H1 (cell line): ENCODE measurements around the gene CACNA2D3. TPM values are rescaled to one million over a fixed set of nuclear protein-coding genes. Genes with fewer than 3 reads are reported as not detected.

ENCODE experiments used
- SP1 ChIP-seq: IDR thresholded peaks from 2 replicates; pipeline ENCODE4 v1.6.1; 2011; ENCODE audit warnings: low read depth, low read length
- polyA plus RNA-seq, 7 experiments: library from polyadenylated mRNA; depleted of rRNA in 3 of 7; stranded (reverse) in 5 of 7; unstranded in 2 of 7; fragments of >200 nt in 5 of 7; fragments of 200-250 nt in 2 of 7; gene quantifications; 1 replicate in 5 of 7; 2 replicates in 1 of 7; 4 replicates in 1 of 7; pipeline versions ENCODE4 v1.2.1 to v1.2.3, GENCODE V29; 2011 to 2013; ENCODE audit warnings: missing spikeins in 2 of 7, mixed read lengths in 2 of 7
- total RNA-seq: library from RNA; stranded (reverse); fragmentation: NEBNext Ultra II Directional; extraction: Animal tissue kit (Norgen Biotek cat#: 25700); gene quantifications from 2 replicates; pipeline ENCODE4 v1.2.1, GENCODE V29; 2021
- TF ChIP-seq, protein P1 (sequence below): IDR thresholded peaks from 2 replicates; pipeline ENCODE4 v1.6.1; 2011; ENCODE audit warnings: low read length, improper control_type of control experiment

The CACNA2D3 gene
- total and polyA plus RNA-seq, 2 of the 8 experiments (the other 6 are each of a cell fraction or from before 2014, with no cell fraction given): 1.5 to 1.8 TPM

DNA sequence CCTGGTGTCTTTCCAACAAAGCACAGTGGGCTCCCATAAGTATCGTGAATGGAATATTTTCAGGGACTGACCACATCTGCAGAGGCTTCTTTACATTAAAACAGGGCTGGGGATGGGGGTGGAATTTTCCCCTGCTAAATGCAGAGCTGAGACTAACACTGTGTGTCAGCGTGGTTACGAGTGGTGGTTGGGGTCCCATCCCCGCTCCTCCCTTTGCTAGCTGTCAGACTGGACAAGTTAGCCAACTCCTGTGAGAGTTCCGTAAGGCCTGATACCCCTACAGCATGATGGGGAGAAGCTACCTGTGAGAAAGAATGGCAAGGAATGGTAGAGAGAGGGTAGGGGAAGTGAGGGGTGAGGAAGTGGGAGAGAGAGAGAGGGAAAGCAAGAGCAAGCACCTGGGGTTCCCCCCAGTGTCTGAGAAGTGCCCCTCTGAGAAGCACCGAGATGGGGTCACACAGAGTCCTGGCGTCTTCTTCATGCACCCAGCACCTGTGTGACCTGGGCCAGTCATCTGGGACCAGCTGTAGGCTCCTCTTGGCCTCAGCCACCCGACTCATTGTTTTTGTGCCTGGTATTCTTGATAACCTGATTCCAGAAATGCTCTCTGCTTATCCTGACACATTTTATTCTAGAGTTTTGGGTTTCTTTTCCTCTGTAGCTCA is 395.8 kb downstream of the CACNA2D3 start (continued):
- TF ChIP-seq, protein P1, sequence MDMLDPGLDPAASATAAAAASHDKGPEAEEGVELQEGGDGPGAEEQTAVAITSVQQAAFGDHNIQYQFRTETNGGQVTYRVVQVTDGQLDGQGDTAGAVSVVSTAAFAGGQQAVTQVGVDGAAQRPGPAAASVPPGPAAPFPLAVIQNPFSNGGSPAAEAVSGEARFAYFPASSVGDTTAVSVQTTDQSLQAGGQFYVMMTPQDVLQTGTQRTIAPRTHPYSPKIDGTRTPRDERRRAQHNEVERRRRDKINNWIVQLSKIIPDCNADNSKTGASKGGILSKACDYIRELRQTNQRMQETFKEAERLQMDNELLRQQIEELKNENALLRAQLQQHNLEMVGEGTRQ: no peak
- TF ChIP-seq SP1: no peak
